Esophagus squamous epithelium (tissue), 4 donors: ENCODE measurements around the gene CLMP.

Experiments used
- POLR2A ChIP-seq, 4 donors: fragments of 450-650 bp; IDR thresholded peaks; one replicate each; pipeline ENCODE4 v1.6.1; 2017; ENCODE audit warnings: antibody characterized with exemption in 4 of 4, mild to moderate bottlenecking in 4 of 4, moderate library complexity in 3 of 4
- TF ChIP-seq, protein P1 (sequence below), 6 experiments: fragments of 450-650 bp in 4 of 6; fragments of 200-600 bp in 2 of 6; sonication (generic) in 2 of 6; IDR thresholded peaks; one replicate each; pipeline ENCODE4 v1.5.1; 2016 to 2019; ENCODE audit warnings: antibody characterized with exemption in 6 of 6, mild to moderate bottlenecking in 4 of 6, moderate library complexity in 4 of 6

DNA sequence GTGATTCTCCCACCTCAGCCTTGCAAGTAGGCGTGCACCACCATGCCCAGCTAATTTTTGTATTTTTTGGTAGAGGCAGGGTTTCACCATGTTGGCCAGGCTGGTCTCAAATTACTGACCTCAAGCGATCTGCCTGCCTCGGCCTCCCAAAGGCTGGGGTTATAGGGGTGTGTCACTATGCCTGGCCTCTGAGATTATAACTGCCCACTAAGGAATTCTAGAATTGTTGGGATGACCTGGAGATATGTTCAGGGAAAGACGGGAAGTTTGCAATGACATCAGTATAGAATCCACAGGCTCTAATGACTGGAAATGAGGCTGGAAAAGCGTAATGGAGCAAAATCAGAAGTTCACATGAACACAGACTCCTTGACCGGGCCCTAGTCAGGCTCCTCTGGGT lies 62.2 kb downstream of the CLMP start:
- TF ChIP-seq, protein P1, sequence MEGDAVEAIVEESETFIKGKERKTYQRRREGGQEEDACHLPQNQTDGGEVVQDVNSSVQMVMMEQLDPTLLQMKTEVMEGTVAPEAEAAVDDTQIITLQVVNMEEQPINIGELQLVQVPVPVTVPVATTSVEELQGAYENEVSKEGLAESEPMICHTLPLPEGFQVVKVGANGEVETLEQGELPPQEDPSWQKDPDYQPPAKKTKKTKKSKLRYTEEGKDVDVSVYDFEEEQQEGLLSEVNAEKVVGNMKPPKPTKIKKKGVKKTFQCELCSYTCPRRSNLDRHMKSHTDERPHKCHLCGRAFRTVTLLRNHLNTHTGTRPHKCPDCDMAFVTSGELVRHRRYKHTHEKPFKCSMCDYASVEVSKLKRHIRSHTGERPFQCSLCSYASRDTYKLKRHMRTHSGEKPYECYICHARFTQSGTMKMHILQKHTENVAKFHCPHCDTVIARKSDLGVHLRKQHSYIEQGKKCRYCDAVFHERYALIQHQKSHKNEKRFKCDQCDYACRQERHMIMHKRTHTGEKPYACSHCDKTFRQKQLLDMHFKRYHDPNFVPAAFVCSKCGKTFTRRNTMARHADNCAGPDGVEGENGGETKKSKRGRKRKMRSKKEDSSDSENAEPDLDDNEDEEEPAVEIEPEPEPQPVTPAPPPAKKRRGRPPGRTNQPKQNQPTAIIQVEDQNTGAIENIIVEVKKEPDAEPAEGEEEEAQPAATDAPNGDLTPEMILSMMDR (IDR thresholded peaks at IDR 0.05), result no peak
- TF ChIP-seq POLR2A (IDR thresholded peaks at IDR 0.05), result no peak
